Epithelial cell of esophagus (primary cell): ENCODE data around the gene AFM.

ENCODE experiments used
- DNase-seq: peaks from one replicate; pipeline ENCODE4 v3.0.0; 2010; ENCODE audit warnings: low read depth
- H3K4me3 ChIP-seq: 2 replicates; pipeline ENCODE4 v1.5.1; 2011; ENCODE audit warnings: mild to moderate bottlenecking, low read length, control low read depth
- CTCF ChIP-seq: IDR thresholded peaks from 2 replicates; pipeline ENCODE4 v1.5.1; 2011; ENCODE audit warnings: low read depth, mild to moderate bottlenecking, low read length, control low read depth, inconsistent platforms; ENCODE audit not compliant: insufficient read depth; ENCODE audit errors: missing control alignments

Gene AFM

GRCh38 chr4:73501664-73502265, 20.2 kb downstream of the AFM start:
- TF ChIP-seq CTCF: no peak
- no peak overlapping the region for H3K4me3 ChIP-seq
- DNase-seq: no peak

DNA sequence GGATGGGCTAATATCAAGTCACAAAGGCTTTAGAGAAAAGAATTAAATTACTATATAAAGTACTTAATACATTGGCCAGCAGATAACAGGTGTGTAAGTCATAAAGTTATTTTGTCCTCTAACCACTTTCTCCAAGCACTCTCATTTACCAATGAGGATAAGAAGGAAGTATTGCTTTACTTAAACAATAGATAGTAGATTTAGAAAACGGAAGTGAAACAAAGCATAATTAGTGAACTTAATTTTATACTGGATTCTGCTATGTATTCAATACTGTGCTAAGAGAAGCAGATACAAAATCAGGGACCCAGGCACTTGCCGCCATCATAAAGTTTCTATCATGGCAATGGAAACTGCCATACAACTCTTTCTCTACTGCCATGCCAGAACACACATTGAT, 24.0 kb downstream of the AFM start:
- TF ChIP-seq CTCF: no peak
- no peak for DNase-seq
- H3K4me3 ChIP-seq: no peak overlapping the region

DNA sequence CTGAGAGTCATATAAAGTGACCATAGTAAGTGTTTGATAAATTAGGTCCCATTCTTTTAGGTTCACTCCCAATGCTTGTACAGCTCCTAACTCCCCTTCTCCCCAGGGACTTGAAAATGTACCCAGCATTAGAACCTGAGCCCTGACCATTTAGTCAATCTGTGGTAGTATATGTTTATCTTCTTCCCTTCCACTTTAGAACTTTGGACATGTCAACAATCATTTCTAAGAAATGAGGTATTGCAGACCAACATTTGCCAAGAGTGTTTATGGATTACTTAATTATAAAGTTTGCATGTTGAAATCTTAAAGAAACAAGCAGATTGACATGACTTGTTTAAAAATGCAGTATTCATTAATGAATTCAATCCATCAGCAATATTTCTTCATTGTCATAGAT, 26.0 kb downstream of the AFM start:
- no peak for DNase-seq

DNA sequence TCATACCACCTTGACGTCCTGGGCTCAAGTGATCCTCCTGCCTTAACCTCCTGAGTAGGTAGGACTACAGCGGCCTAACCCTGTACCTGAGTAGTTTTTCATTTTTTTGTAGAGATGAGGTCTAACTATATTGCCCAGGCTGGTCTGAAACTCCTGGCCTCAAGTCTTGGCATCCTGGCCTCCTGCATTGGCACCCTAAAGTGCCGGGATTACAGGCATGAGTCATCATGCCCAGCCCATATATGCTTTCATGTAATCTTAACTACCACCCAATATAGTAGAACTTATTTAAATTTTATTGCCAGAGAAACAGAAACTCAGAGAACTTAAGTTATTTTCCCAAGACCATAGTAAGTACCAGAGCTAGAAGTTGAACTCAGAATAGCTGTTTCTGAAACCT, 27.1 kb downstream of the AFM start:
- peak; percentile 19 for DNase-seq
- H3K4me3 ChIP-seq: no peak overlapping the region
- no peak for TF ChIP-seq CTCF

More for the DNA sequence above, 26.0 kb downstream of the AFM start:
- no peak for TF ChIP-seq CTCF
- no peak overlapping the region for H3K4me3 ChIP-seq

DNA sequence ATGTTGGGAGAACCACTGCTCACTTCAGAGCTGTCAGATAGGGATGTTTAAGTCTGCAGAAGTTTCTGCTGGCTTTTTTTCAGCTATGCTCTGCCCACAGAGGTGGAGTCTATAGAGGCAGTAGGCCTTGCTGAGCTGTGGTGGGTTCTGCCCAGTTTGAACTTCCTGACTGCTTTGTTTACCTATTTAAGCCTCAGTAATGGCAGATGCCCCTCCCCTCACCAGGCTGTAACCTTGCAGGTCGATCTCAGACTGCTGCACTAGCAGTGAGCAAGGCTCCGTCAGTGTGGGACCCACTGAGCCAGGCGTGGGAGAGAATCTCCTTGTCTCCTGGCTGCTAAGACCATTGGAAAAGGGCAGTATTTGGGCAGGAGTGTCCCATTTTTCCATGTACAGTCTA, 36.8 kb downstream of the AFM start:
- no peak overlapping the region for H3K4me3 ChIP-seq
- TF ChIP-seq CTCF: no peak
- DNase-seq: no peak

- H3K4me3 ChIP-seq: no peak overlapping the region
- peak; percentile 72 for DNase-seq
- no peak for TF ChIP-seq CTCF
Measured at GRCh38 chr4:73520821-73521220, 39.3 kb downstream of the AFM start.

DNA sequence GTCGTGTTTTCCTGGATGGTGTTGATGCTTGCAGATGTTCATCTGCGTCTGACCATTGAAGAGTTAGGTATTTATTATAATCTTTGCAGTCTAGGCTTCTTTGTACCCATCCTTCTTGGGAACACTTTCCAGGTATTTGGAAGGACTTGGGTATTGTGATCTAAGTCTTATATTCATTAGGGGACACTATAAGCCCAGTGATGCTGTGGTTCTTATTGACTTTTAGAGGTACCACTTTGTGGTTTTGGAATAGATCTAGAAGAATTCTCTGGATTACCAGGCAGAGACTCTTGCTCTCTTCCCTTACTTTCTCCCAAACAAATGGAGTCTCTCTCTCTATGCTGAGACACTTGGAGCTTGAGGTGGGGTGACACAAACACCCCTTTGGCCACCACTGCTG, 41.6 kb downstream of the AFM start:
- TF ChIP-seq CTCF: no peak
- peak; percentile 7 for DNase-seq
- H3K4me3 ChIP-seq: no peak overlapping the region
